HG03354 (cell line): ENCODE measurements around the gene LINC00237.

ENCODE experiments used
- ATAC-seq: cut with Tn5 transposase; IDR thresholded peaks from one replicate; pipeline ENCODE4 v1.9.1; 2021; ENCODE audit warnings: mild to moderate bottlenecking; ENCODE audit not compliant: unreplicated experiment, poor library complexity, severe bottlenecking

Gene LINC00237

GRCh38 chr20:21100578-21101452 lies 5.3 kb downstream of the LINC00237 start:
- ATAC-seq: no peak

GRCh38 chr20:21099751-21100577 lies 6.2 kb downstream of the LINC00237 start:
- ATAC-seq: peak; percentile 42

- peak; percentile 59 for ATAC-seq
These were observed 9.7 kb downstream of the LINC00237 start for GRCh38 chr20:21096321-21097043.

DNA sequence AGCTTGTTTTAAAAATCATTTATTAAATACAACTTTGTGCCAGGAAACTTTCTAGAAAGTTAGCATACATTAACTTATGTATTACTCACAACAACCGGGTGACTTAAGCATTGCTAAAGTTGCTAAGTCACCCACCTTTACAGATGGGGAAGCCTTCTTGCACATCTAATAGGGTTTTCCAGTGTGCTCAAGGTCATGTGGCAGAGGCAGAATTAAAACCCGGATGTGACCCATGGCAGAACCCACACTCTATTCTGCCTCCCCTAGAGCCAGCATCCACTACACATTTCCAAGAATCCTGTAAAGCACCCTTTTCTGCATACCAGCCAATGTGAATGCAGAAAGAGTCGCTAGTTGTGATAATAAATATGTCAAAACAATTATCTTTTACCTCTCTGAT lies 13.4 kb downstream of the LINC00237 start:
- ATAC-seq: no peak

GRCh38 chr20:21090721-21091120 lies 15.4 kb downstream of the LINC00237 start:
- ATAC-seq: no peak

GRCh38 chr20:21090111-21090618 lies 16.0 kb downstream of the LINC00237 start:
- no peak for ATAC-seq

DNA sequence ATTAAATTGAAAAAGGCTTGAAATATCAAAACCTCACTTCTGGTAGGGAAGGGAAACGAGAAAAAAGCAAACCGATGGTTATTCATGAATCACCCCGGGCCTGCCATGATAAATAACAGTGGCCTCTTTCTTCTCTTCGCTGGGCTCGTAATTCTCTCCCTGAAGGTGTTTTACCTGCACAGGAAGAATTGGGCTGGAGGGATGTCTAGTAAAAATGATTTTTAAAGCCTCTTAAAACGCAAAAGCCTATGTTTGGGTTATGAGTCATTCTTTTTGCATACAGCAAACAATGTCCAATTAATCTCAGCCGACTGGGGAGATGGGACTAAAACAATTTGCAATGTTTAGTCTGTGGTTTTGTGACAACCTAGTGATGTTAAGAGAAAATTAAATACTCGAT lies 16.8 kb downstream of the LINC00237 start:
- no peak for ATAC-seq

DNA sequence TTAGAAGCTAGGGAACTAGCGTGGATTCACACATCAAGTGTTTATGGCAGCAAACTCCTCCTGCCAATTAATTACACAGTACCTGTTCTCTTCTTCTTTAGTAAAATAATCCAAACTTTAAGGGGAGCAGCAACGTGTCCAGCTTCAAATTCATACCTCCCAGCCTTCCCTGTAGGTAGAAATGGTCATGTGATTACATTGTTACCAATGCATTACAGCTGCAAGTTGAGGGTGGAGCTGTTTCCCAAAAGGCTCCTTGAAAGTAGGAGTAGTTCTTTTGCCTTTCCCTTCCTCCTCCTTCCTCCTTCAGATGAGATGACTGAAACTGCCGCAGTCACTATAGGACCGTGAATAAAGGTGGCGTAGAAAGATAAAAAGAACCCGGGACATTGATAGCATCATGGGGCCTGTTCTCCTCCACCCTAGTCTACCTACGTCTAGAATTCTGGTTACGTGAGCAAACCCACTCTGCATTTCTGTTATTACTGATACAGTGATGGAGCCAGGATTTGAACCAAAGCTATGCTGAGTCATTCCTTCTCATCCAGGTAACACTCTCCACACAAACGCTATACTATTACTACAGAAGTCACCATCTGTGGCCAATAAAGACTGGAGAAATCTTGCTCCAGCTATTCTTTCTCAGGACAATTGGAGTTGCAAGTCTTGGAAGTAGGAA lies 18.2 kb downstream of the LINC00237 start:
- no peak for ATAC-seq

- no peak for ATAC-seq
These were observed 22.3 kb downstream of the LINC00237 start for GRCh38 chr20:21083825-21084325.

- no peak for ATAC-seq
These were observed 23.6 kb downstream of the LINC00237 start for GRCh38 chr20:21082584-21082983.

- ATAC-seq: no peak
These were observed 28.3 kb downstream of the LINC00237 start for GRCh38 chr20:21077809-21078345.

GRCh38 chr20:21076073-21076472 lies 30.1 kb downstream of the LINC00237 start:
- no peak for ATAC-seq

DNA sequence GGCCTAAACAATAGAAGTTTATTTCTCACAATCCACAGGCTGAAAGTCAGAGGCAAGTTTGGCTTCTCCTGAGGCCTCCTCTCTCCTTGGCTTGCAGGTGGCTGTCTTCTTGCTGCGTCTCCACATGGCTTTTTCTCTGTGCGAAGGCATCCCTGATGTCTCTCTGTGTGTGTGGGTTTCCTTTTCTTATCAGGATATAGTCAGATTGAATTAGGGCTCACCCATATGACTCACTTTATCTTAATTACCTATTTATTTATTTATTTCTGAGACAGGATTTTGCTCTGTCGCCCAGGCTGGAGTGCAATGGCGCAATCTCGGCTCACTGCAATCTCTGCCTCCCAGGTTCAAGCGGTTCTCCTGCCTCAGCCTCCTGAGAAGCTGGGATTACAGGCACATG lies 30.7 kb downstream of the LINC00237 start:
- no peak for ATAC-seq

GRCh38 chr20:21074605-21075336 lies 31.4 kb downstream of the LINC00237 start:
- ATAC-seq: peak; percentile 97

- ATAC-seq: no peak
These were observed 38.9 kb downstream of the LINC00237 start for GRCh38 chr20:21067255-21067654.

GRCh38 chr20:21064924-21065323 lies 41.2 kb downstream of the LINC00237 start:
- no peak for ATAC-seq

GRCh38 chr20:21063276-21063675 lies 42.9 kb downstream of the LINC00237 start:
- ATAC-seq: no peak

DNA sequence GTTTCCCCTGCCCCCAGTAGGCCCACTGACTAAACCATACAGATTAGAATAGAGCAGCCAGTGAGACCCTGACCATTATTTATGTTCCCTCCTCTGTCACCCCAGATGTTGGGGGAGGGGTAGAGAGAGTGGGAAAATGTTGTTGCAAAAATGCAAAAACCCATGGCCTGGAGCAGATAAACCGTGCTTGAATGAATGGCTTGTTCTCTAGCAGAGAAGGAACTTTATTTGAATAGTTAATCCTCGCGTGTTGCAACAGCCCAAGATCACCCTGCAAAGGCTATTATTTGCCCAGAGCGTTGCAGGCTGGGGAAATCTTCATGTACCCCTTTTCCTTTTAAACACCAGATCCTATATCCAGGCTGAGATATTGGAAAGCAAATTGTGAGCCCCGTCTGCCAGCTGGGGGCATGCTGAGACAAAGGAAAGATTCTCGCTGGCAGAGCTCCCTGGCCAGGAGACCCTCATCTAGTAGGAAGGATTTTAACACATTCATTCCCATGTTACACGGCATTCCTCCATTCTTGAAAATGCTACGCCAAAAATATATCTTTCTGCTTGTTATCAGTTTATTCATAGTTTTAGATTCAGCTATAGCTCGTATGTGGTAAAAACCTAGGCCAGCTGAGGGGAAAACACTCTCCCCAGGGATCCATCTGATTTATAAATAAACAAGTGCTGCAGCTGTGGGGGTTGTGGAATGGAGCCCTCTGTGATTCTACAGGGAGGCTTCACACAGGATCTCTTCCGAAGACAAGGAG lies 53.0 kb downstream of the LINC00237 start:
- no peak for ATAC-seq
